GM19351 (cell line): ENCODE results near the gene CNGB1.
A peak's percentile ranks its signal among the peaks of the same experiment; 100 is the strongest.
"Not testable (repeated sequence)": the region's sequence is repeated elsewhere in the genome, so short reads cannot be mapped to it uniquely, and the experiment has no call there.

ENCODE experiments used
- ATAC-seq: cut with Tn5 transposase; IDR thresholded peaks from one replicate; pipeline ENCODE4 v1.9.1; 2021; ENCODE audit warnings: mild to moderate bottlenecking, moderate library complexity; ENCODE audit not compliant: unreplicated experiment

Gene CNGB1

DNA sequence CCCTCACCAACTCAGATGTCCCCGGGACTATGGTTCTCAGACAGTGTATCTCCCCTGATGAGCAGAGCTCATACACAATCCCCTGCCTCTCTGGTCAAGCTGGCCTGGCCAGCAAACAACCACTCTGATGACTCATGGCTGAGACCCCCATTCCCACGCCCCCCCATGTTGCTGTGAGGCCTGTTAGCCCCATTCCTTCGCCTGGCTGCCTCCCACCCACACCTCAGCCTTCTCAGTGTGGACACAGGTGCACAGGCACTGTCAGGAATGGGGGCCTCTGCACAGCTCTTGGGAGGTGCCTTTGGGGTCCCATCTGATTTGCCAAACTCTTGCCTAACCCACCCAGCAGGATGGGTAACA lies 80.2 kb downstream of the CNGB1 start:
- ATAC-seq = no peak

DNA sequence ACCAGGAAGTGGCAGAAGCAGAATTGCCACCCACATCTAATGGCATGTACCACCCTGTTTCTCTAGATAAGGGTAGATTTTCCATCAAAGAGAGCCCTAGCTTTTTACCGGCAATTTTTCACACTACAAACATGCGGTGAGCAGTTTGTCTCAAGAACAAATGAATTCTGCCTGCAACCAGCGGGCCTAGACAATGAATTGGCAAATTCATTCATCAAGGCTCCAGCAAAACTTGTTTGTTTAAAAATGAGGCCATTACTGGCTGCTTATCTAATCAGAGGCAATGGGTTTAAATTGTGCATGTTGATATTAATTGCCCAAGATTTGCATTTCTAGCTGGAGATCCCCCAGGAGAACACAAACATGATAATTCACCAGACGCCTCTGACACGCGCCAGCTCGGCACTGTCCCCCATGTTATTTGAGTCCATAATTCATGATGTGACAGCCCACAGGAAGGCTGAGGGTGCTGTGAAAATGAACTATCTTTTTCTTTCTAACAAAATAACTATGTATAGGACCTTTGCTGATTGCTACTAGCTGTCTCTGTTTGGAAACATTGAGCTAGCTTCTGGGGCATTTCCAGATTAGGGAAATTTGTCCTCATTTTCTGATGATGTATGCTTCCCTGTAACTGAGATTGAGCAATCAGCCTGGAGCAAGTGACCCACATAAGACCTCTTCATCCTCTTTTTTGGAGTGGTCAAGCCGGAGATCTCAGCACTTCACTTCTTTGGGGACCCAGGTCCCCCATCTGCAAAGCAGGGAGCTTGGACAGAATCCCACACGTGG lies 80.8 kb downstream of the CNGB1 start:
- ATAC-seq = no peak

DNA sequence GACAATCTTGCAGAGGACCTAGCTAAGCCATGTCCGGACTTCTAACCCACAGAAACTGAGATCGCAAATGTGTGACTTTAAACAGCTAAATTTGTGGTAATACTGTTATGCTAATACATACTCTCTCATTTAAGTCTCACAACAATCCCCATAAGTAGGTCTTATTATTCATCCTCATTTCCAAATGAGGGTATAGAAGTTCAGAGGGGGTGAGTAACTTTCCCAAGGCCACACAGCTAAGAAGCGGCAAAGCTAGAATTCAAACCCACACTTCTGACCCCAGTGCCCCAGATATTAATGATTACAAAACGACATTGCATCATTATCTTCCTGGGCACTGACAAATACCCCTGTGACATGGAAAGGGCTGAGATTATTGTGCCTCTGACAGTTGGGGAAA lies 81.4 kb downstream of the CNGB1 start:
- no peak for ATAC-seq

DNA sequence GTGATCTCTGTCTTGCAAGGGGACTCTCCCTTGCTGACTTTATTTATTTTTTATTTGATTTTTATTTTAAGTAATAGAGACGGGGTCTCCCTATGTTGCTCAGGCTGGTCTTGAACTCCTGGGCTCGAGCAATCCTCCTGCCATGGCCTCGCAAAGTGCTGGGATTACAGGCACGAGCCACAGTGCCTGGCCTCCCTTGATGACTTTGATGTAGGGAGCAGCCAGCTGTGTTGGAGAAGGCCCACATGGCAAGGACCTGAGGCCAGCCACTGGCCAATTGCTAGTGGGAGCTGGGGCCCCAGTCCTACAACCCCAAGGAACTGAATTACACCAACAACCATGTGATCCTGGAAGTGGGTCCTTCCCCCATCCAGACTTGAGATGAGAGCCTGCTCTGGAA lies 81.8 kb downstream of the CNGB1 start:
- no peak for ATAC-seq

DNA sequence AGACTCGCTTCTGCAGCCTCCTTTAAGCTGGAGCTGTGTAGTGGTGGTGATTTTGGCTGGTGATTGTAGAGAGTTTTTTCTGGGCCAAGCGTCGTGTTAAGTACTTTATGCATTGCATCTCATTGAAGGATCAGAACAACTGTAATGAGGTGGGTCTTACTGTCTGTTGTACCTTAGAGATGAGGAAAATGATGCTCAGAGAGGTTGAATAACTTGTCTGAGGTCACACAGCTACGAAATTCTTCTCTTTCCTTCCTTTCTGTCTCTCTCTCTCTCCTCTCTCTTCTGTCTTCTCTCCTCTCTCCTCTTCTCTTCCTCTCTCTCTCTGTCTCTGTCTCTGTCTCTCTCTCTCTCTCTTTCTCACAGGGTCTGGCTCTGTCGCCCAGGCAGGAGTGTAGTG lies 82.8 kb downstream of the CNGB1 start:
- ATAC-seq = no peak

DNA sequence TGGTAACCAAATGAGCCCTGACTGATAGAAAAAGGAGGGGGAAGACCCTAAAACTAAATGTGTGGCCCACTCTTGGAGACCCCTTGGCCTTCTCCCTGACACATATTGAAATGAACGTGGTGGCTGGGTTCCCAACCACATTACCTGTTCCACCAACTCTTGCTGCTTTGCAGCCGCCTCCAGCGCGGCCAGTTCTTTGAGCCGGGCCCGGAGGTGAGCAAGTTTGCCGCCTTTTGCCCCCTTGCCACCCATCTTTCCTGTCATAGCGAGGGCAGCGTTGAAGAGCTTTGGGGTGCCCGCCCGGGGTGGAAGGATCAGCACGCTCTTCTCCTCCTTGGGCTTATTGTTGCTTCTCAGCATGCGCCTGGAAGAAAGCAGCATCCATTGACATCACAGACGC lies 83.2 kb downstream of the CNGB1 start:
- no peak for ATAC-seq

DNA sequence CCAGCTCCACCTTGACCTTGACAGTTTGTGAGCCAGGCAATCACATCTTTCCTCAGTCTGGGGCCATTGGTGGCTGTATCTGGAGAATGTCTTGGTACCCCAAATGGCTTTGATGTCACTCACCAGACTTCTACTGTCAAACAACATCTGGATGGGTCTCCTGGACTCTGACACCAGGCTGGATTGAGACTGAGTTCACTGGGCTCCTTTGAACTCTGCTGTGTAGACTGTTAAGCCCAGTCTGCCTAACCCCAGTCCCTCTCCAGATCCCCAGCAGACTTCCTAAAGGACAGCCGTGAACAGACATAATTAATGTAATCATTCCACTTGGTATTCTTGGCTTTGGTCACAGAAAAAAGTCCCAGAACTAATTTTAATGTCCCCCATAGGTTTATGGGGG lies 84.5 kb downstream of the CNGB1 start:
- ATAC-seq = no peak

DNA sequence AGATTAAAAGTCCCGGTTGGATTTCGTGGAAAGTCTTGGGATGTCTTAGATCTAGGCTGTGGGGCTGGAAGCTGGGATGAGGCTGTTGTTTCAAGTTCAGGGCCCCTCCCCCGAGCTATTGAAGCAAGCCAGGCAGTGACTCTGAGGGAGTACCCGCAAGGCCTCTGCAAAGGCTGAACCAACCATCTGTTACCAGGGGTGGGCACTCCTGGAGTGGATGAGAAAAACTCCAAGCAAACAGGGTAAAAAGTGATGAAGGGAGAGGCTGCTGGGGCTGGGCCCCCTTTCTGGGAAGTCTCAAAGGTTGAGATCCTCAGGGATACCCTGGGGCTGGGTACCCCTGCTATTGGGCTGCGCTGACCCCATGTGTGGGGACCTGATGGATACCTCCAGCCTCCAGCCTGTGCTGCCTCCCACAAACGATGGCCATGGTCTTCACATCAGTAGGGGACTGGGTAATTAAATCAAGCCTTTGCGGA lies 86.2 kb downstream of the CNGB1 start:
- no peak for ATAC-seq

DNA sequence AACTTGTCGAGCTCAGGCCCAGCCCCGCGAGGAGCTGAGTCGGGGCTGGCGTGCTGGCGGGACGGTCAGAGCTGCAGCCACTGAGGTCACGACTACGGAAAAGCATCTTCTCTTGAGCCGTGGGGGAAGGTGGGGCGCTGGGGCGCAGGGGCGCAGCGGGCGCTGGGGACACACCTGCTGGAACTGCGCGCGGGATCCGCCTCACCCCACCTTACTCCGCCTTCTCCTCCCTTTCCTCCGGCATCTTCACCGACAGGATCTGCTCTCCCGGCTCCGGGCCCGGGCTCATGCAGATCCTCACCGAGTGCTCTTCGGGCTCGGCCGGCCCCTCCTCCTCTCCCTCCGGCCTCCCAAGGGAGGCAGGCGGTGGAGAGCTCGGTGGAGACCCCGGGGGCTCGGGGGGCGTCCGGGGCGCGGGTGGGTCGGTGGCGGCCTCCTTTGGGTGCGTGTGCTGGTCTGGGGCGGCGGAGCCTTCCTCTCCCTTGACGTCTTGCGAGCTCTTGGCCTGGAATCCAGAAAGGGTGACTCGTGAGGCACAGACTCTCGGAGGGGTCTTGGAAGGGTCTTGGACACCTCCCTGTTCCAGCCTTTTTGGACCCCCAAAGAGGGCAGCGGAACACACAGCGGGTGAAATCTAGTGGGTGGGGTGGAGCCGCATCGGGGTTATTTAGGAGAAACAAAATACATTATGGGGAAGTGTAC lies 86.8 kb downstream of the CNGB1 start:
- no peak for ATAC-seq

DNA sequence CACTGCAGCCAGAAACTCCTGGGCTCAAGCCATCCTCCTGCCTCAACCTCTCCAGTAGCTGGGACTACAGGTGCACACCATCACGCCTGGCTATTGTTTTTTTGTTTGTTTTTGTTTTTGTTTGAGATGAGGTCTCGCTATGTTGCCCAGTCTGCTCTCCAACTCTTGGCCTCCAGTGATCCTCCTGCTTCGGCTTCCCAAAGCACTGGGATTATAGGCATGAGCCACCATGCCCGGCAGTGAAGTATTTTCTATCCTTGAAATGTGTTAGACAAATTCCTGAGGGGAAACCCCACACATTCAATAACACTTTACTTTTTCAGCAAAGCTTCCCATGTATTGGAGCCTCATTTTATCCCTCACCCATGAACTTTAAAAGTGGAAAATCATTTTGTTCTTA lies 87.4 kb downstream of the CNGB1 start:
- ATAC-seq = no peak

DNA sequence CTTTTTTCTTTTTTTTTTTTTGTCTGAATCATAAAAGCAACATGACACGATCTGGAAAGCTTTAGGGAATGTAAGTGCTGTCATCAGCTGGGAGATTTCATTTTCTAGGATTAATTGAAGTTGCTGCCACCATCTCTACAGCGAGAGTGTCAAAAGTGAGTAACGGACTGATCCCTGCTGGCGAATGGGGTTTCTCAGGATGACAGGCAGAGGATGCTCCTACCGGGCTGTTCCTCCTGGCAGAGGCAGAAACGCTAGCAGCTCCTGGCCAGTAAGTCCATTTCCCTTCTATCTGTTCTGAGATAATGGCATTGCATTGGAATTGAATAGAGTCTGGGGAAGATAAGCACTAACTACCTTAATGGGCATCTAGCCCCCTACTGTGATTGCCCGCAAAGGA lies 88.1 kb downstream of the CNGB1 start:
- ATAC-seq = no peak

DNA sequence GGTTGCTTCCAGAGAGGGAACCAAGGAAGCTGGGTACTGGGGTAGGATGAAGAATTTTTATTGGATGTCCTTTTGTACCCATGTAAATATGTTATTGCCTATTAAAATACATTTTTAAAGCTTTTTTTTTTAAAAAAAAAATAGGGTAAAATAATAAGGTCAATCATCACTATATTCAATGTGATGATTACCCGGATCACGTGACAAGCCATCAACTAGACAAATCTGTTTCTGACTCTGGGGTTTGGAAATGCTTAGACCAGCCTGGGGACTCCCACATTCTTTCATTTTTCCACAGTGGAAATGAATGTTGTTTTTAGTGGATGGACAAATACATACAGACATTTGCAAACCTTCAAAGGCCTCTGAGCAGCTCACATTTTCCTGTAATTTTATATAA lies 88.7 kb downstream of the CNGB1 start:
- no peak for ATAC-seq

DNA sequence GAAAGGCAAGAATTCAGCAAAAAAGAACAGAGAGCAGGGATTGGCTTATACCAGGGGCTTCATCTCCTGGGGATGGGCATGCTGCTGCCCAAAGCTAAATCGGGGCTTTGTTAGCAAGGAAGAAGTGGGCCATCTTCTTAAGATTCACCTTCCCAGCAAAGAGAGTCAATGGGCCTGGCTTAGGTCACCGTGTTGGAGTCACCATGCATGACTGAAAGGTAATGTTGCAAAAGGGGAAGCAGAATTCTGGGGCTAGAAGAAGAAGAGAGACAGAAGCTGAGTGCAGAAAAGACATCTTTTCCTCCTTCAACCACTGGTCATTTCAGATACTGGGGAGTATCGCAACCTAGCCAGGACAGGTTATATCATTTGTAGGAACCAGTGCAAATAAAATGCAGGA lies 92.3 kb downstream of the CNGB1 start:
- no peak for ATAC-seq

DNA sequence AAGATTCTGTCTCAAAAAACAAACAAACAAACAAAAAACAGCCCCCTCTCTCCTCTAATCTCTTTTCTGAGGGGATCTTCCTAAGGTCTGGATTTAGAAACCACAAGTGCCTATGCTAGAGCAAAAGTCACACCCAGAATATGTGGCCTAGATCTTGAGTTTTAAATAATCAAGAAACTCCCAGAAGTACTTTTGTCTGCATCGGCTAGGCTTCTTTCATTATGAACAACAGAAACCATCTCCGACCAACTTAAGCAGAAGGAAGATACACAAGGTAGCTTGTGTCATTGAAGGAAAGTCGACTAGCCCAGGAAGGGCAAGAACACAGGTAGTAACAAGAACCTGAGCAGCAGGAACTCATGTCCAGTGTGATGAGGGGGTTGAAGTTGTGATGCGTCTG lies 94.7 kb downstream of the CNGB1 start:
- peak; percentile 71 for ATAC-seq

DNA sequence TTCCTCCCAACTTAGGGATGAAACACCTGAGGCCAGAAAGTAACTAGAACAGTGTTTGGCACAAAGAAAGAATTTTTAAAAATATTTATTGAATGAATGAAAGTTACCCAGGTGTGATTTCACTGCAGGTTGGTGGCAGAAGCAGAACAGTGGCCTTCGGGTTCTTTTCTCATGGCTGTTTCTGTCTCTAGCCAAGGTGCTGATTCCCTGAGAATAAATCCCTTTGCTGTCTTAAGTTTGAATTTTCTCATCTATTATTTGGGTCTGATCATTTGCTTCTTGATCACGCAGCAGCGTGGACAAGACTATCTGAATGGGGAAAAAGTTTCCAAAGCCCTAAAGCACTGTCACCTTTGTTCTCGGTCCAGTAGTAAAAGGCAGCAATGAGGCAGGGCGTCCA lies 95.6 kb downstream of the CNGB1 start:
- no peak for ATAC-seq

DNA sequence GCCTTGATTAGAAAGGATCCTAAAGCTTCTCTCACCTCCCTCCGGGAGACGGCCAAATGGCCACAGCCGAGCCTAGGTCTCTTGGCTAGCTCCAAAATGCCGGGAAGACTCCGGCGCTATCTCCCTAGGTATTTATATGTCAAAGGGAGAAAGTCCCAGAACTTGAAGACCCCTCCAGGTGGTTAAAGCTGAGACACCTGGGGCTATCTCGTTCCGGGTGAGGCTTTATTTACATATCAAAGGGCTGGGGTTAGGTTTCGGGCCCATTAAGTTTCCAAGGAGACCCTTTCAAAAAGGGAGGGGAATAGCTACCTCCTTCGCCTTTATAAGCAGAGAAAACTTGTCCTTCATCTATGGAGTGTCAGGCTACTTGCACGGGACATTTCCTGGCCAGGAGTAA lies 97.7 kb downstream of the CNGB1 start:
- ATAC-seq = no peak

DNA sequence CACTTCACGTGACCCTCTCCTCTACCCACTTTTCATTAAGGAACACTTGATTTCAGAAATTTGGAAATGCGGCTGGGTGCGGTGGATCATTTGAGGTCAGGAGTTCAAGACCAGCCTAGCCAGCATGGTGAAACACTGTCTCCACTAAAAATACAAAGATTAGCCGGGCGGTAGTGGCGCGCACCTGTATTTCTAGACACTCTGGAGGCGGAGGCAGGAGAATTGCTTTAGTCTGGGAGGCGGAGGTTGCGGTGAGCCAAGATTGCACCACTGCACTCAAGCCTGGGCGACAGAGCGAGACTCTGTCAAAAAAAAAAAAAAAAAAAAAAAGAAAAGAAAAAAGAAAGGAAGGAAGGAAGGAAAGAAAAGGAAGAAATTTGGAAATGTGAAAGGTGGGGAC lies 98.2 kb downstream of the CNGB1 start:
- not testable (repeated sequence) for ATAC-seq

DNA sequence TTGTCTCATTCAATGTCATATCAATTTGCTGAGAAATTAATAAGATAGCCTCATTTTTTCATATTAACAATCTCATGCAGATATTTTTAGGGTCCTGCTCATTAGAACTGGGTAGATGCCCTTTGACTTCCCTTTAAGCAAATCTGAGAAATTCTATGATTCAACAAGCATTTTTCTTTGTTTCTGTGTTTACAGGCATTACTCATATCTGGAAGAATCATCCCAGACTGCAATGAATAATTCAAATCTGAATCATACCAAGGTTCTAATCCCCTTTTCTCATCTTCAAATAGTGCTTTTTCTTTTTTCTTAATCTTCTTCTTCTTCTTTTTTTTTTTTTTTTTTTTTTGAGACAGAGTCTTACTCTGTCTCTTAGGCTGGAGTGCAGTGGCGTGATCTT lies 99.5 kb downstream of the CNGB1 start:
- no peak for ATAC-seq

DNA sequence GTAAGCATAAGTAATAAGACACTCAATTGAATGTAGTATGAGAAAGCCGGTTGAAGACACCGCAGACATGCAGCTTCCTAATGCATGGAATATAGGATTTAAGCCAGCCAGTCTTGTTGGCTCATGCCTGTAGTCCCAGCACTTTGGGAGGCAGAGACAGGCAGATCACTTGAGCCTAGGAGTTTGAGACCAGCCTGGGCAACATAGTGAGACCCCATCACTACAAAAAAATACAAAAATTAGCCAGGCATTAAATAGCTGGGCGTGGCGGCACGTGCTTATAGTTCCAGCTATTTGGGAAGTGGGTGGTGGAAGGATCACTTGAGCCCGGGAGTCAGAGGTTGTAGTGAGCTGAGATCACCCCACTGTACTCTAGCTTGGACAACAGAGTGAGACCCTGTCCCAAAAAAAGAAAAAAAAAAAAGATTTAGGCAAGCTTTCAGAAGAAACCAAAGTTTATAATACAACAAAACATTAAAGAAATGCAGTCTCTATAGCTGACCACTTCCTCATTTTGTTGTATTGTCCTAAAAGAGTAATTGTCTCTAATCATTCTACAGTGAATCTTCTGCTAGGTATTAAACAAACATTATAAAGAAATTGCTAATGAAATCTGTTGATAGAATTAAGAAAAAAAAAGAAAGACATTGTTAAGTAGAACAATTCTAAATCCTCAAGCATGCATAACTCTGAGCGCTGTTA lies 100.0 kb downstream of the CNGB1 start:
- ATAC-seq = no peak

DNA sequence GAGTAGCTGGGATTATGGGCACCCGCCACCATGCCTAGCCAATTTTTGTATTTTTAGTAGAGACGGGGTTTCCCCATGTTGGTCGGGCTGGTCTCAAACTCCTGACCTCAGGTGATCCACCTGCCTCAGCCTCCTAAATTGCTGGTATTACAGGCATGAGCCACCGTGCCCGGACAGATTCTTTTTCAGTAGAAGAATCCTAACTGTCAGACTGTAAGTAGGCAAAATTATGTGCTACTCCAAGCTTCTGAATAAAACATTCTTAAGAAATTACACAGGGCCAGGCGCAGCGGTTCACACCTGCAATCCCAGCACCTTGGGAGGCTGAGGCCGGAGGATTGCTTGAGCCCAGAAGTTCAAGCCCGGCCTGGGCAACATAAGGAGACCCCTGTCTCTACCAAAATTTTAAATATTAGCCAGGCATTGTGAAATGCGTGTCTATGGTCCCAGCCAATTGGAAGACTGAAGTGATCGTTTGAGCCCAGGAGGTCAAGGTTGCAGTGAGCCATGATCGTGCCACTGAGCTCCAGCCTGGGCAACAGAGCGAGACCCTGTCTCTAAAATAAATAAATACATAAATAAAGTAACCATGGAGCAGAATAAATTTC lies 101.9 kb downstream of the CNGB1 start:
- no peak for ATAC-seq

DNA sequence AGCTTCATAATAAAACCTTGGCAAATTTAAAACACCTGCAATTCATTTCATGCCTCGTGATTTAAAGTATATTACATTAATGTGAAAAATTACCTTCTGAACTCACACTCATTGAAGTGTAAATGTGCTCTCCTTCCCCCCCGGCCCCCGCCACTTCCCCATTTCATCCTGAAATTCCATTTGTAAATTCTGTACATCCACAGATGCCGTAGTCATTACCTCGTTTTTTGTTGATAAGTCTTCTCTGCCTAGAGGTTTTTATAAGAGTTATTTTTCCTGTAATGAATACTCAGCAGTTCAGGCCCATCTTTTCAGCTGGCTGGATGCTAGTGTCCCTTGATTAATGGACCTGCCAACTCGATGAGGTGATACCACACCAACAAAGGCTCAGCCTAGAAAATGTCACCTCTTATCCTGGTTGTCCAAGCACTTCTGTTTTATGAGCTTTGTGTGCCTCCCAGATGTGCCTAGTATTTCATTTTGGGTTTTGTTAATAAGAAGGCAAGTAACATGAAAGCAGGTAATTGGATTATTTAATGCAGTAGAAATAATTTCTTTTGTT lies 103.8 kb downstream of the CNGB1 start:
- no peak for ATAC-seq
